ENCODE measurements around the gene TNKS1BP1. TPM values are rescaled to one million over a fixed set of nuclear protein-coding genes. Genes with fewer than 3 reads are reported as not detected.
"Not testable (repeated sequence)": the region's sequence is repeated elsewhere in the genome, so short reads cannot be mapped to it uniquely, and the experiment has no call there.

TNKS1BP1 gene
- total RNA-seq, 1 donor from 2014 or later = 102 TPM

- DNase-seq (ENCODE audit: low spot score) (no peak), ATAC-seq (no peak)
Observed at GRCh38 chr11:57353852-57354251, 29.1 kb upstream of the TNKS1BP1 start.

DNA sequence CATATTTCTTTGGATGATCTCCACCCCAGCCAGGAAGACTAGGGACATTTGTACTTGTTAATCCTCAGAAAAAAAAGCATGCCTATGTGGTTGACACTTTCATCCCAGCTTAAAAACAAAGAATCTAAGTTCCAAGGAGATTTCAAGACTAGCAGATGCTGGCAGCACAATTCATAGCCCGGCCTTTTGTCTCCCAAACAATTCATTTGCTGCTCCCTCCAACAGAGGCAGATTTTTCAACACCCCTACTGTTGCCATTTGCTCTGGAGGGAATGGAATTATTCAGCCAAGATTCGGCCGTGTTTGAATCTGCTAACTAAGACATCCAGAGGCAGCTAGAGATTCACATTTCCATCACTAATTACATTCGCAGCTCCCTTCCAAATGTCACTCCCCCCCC, 28.7 kb upstream of the TNKS1BP1 start:
- DNase-seq (ENCODE audit: low spot score) (no peak), ATAC-seq (no peak)

DNA sequence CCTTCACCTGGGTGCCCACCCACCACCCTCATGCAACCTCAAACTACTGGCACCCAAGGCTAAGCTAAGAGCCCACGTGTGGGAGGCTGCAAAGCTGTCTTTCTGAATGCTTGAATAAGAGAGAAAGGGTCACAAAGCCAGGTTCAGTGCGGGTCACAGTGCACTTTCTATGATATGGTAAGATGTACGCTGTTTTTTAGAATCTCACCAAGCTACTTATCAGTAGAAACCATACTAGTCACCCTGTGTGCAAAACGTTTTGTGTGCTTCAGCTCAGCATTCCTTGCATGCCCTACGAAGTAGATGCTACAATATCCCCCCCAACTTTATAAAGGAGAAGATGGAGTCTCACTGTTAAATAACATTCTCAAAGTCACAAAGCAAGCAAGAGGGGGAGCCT, 28.3 kb upstream of the TNKS1BP1 start:
- ATAC-seq (no peak), DNase-seq (ENCODE audit: low spot score) (no peak)

DNA sequence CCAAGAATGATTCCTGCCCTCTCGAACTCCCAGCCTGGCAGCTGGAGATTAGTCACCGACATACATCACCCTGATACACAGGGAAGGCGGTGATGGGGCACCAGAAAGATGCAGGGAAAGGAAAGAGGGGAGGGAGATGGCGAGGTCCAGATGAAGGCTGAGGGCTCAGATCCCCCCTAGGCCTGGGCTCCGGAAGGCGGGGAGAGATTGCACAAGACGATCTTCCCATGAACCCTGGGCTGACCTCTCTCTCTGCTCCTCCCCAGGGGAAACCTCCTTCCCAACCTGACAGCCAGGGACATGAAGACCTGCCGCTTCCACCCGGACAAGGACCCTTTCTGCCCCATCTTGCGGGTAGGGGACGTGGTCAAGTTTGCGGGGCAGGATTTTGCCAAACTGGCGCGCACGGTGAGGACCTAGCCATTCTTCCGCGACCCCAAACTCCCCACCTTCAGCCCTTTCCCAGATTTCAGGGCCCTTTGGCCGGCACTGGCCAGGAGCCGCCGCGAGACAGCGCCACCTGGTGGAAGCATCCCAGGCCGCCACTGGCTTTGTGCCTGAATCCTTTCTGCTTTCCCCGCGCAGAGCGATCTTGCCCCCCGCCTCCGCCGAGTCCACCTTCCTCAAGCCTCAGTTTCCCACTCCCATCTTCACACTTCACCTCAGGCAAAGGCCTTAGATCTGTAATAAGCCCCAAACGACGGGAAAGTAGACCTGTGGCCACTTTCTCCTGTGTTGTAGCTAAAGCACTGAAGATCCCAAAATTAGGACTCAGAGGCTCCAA, 24.9 kb upstream of the TNKS1BP1 start:
- peak; percentile 73 for DNase-seq (ENCODE audit: low spot score)
- ATAC-seq = peak; percentile 84

- ATAC-seq = no peak
Observed at GRCh38 chr11:57348636-57349313, 24.0 kb upstream of the TNKS1BP1 start.

GRCh38 chr11:57348052-57348451, 23.3 kb upstream of the TNKS1BP1 start:
- no peak for DNase-seq (ENCODE audit: low spot score)
- ATAC-seq = no peak

More at GRCh38 chr11:57348636-57349313, 24.0 kb upstream of the TNKS1BP1 start:
- DNase-seq (ENCODE audit: low spot score) = no peak

DNA sequence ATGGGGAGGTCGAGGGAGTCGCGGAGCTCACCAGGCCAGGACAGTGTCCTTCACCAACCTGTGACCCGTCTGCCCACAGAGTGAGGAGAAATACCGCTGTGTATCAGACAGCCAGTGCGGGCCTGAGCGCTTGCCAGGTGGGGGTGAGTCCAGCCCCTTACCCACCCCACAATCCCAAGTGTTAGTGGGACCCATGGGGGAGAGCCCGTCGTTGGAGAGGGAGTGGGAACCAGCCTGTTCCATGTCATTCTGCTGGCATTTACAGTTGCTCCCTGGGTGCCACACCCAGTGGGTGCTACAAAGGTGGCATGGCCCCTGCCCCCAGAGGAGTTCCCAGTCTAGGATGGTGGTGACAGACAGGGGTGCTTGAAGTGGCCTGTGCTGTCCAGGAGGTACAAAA, 22.6 kb upstream of the TNKS1BP1 start:
- DNase-seq (ENCODE audit: low spot score) (no peak), ATAC-seq (no peak)

DNA sequence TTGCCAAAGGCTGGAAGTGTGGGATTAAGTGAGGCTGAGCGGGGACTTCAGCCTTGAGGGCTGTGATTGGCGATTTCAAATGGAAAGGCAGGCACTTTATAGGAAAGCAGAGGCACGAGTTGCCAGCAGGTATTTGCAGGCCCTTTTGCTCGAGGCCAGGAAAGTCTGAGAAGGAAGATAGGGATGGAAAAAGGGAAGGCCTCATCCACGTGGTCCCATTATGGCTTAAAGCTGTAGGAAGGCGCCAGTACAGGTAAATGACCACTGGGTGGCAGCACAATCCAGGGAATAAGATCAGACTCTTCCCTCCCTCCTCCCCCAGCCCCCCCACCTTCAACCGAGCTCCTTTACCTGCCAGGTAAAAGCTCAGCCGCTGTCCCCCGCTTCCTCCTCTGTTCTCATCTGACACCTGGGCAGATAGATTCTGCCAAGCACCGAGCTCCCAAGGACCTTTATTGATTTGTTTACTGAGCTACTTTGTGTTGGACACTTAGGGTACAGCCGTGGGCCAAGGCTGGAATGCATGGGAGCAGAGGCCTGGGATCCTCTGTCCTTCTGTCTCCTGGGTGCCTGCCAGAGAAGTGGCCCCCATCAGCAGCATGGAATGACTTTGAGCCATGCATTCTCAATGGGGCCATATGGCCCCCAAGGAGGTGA, 20.9 kb upstream of the TNKS1BP1 start:
- ATAC-seq (peak; percentile 89), DNase-seq (ENCODE audit: low spot score) (peak; percentile 73)

GRCh38 chr11:57344826-57345225, 20.1 kb upstream of the TNKS1BP1 start:
- ATAC-seq = no peak
- no peak for DNase-seq (ENCODE audit: low spot score)

- ATAC-seq (no peak), DNase-seq (ENCODE audit: low spot score) (no peak)
Observed at GRCh38 chr11:57343825-57344224, 19.1 kb upstream of the TNKS1BP1 start.

- no peak for ATAC-seq
- DNase-seq (ENCODE audit: low spot score) = no peak
Observed at GRCh38 chr11:57342702-57343101, 17.9 kb upstream of the TNKS1BP1 start.

GRCh38 chr11:57341250-57341808, 16.6 kb upstream of the TNKS1BP1 start:
- ATAC-seq (no peak), DNase-seq (ENCODE audit: low spot score) (no peak)

DNA sequence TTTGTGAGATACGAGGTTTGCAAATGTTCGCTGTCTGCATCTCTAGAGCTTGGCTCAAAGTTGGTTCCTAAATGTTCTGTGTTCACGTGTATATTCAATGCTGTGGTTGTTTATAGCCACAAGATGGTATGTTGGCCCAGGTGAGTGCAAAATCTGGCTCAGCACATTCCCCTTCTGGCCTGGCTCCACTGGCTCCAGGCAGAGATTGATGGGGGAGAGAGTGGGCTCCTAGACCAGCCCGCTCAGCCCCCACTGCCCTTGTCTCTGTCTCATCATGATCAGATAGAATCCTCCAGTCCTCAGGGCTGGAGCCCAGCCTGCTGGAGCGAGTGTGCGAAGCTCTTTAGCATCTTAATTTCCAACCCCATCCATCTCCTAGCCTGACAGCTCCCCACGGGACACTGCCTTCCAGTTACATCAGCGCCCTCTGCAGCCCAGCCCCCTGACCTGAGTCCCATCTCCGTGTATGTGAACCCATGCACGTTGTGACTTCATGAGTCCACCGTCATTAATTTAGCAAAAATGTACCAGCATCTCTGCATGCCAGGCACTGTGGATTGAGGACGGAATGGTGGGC, 15.4 kb upstream of the TNKS1BP1 start:
- DNase-seq (ENCODE audit: low spot score) (no peak), ATAC-seq (peak; percentile 32)

DNA sequence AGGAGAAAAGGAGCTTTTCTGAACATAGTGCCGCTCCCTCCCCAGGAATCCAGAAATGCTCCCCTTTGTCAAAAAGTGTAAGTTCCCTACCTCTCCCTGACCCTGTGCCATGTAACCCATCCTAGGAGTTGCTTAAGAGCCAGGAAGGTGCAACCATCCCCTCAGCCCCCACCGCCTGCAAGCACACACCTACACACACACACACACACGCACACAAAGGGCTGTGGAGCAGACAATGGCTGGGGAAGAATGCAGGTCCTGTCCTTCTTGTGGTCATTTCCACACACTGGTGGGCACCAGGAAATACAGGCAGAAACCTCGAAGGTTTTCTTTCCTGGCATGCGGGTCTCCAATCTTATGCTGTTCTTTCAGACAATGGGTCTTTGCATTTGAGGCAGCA, 14.6 kb upstream of the TNKS1BP1 start:
- DNase-seq (ENCODE audit: low spot score) = no peak
- no peak for ATAC-seq

DNA sequence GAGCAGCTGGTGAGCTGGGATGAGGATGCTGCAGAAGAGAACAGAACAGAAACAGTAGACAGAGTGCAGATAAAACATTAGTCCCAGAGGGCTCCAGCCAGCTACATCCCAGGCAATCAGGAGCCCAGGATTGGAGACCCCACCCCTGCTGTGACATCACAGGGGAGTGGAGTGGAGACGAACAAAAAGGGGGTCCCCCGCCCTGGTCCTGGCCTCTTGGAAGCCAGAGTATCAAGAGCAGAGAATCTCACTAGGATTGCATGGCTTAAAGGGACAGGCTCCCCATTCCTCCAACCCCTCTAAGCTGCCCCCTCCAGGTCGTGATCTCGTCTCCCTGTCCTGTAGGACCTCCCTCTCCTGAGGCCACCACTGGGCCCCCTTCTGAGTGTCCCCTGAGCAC, 13.4 kb upstream of the TNKS1BP1 start, which contains the start of gene P2RX3:
TSS of gene P2RX3 (plus strand) at position 211 of the 400 bp plus-strand sequence. CDS start 199 bp downstream, outside the sequence.
- ATAC-seq = no peak

DNA sequence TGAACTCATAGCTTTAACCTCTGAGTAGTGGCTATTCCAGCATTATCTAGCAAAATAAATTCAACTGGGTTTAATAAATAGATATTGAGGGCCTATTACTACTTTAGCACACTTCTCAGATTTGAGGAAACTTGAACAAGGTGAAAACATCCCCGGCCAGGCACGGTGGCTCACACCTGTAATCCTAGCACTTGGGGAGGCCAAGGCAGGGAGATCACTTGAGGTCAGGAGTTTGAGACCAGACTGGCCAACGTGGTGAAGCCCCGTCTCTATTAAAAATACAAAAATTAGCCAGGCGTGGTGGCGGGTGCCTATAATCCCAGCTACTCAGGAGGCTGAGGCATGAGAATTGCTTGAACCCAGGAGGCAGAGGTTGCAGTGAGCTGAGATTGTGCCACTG, 12.1 kb upstream of the TNKS1BP1 start:
- not testable (repeated sequence) for ATAC-seq; DNase-seq (ENCODE audit: low spot score)

More for the DNA sequence above, 13.4 kb upstream of the TNKS1BP1 start, which contains the start of gene P2RX3:
- no peak for DNase-seq (ENCODE audit: low spot score)

DNA sequence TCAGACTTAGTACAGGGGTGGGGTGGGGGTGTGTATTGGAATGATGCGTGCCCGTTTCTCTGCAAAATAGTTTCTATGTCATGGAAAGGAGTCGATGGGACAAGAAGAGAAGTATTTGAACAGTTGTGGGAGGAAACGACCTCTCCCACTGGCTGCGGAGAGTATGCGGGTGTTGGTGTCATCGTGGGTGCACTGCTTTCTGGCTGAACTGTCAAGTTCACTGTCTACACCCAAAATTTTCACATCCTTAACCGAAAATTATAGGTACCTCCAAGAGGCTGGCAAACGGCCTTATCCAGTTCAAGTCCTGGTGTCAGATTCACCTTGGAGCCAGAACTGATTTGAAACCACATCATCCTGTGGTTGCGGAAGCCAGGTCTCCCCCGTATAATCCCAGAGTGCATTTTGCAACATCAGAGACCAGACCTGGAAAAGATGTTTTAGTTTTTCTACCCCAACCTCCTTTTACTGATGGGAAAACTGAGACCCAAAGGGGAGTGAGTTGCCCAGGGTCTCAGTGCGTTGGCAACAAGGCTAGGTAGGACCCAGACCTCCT, 11.4 kb upstream of the TNKS1BP1 start:
- DNase-seq (ENCODE audit: low spot score) (no peak), ATAC-seq (no peak)

DNA sequence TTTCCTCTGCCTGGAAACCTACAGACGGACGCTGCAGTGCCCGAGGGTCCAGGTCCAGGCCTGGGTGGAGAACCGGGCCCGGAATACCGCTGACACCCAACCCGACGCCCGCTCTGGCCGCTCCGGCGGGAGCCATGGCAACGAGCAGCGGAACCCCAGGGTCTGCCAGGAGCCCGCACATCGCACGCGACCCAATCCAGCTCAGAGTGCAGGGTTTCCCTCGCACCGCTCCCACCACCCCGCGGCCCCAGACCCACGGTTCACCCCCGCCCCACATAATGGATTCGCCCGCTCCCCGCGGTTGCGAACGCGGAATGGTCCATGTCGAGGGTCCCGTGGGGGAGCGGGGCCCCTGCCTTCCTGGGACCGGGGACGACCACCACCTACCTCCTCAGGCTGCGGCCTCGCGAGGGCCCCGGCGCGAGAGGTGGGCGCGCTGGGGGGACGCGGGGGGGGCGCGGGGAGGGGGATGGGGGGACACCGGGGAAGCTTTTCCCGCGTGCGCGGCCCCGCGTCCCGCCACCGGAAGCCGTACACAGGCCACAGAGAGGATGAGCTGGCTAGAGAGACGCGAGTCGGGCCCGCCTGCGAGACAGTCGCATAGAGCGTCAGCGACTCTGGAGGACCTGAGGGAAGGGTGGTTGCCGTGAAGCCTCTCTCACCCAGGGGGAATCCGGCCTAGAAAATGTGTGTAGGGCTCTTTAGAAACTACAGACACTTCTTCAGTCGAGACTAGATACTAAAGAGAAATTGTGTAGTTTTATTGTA, 10.8 kb upstream of the TNKS1BP1 start, which contains the start of gene SSRP1:
TSS of gene SSRP1 (minus strand) at position 550 of the 768 bp plus-strand sequence. CDS start 771 bp downstream, outside the sequence.
- DNase-seq (ENCODE audit: low spot score) = peak; percentile 86
- ATAC-seq = peak; percentile 97

GRCh38 chr11:57335023-57335342, 10.2 kb upstream of the TNKS1BP1 start:
- ATAC-seq (no peak), DNase-seq (ENCODE audit: low spot score) (no peak)

All from left lobe of liver (tissue), 2 donors.